ENCODE measurements around the gene CPTP.
"Not testable (repeated sequence)": the region's sequence is repeated elsewhere in the genome, so short reads cannot be mapped to it uniquely, and the experiment has no call there.

Gene CPTP

DNA sequence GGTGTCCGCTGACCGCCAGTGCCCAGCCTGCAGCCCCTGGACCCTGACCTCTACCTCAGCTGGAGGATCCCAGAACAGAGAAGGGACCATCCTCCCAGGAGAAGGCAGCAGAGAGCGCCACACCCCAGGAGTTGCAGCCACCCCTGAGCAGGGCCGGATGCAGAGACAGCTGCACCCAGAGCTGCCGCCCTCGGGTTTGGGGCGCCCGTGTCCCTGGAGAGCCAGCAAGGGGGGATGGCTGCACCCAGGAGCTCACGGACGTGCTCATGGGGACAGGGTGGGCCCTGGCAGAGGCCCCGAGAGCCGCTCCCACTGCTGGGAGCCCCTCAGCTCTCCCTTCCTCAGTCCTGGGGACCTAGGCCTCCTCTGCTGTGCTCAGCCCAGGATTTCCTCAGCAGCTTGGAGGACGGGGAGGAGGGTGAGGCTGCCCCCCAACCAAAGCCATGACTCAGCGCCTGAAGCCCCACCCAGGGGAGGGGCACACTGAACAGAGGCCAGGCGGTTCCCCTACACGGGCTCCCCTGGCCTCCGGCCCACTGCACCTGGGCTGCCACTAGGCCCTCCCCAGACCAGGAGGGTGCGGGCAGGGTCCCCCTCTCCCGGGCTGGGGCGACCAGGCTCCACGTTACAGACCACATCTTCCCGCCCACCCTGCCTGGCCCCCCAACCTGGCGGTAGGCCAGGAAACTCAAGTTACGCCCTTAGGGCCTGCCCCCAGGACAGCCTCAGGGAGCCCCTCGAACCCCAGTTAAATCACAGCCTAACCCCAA is 19.1 kb upstream of the CPTP start:
- peak; percentile 39 to 50 for DNase-seq (ENCODE audit: low read depth in 1 of 2, low spot score in 1 of 2)

DNA sequence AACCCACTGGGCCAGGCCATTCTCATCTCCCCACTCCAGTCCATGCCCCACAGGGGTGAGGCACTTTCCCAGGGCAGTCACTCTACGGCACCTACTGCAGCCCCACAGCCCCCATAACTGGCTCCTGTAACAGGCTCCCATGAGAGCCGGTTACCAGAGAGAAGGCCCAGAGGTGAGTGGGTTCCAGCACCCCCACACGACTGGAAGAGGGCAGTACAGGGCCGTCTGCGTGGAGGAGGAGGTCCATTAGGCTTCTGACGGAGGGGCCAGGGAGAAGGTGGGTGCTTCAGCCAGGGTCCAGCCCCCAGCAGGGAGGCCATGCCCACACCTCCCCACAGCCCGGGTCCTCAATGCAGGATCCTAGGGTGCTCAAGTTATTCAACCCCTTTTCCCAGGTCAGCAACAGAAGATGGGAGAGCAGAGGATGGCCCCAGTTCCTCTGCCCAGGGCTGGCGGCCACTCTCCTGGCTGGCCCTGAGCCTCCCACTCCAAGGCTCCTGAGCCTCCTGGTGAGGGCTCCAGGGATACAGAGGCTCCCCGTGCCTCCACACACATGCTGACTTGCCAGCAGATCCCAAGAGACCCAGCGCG is 18.4 kb upstream of the CPTP start:
- DNase-seq (ENCODE audit: low read depth in 1 of 2, low spot score in 1 of 2), result no peak

DNA sequence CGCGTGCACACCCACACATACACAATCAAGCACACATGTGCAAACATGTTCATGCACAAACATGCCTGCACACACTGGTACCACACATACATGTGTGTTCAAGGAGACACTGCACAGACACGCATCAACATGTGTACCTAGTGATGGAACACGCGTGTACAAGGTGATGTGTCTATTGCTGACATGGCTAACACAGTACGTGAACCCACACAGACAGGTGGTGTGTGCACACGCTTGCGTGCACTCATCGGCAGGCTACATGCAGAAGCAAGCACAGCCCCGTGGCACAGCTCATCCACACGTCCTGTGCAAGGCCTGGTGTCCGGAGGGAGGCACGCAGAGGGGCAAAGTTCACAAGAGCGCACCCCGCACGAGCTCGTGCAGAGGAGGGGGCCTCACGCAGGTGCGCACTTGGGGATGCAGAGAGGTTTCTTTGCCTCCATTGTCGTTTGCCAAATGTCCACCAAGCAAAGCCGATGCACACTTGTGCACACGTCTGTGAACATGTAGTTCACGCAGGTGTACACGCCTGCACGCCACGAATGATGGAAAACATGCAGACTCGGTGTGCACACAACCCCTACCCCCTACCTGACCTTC is 17.8 kb upstream of the CPTP start:
- no peak for DNase-seq (ENCODE audit: low read depth in 1 of 2, low spot score in 1 of 2)

DNA sequence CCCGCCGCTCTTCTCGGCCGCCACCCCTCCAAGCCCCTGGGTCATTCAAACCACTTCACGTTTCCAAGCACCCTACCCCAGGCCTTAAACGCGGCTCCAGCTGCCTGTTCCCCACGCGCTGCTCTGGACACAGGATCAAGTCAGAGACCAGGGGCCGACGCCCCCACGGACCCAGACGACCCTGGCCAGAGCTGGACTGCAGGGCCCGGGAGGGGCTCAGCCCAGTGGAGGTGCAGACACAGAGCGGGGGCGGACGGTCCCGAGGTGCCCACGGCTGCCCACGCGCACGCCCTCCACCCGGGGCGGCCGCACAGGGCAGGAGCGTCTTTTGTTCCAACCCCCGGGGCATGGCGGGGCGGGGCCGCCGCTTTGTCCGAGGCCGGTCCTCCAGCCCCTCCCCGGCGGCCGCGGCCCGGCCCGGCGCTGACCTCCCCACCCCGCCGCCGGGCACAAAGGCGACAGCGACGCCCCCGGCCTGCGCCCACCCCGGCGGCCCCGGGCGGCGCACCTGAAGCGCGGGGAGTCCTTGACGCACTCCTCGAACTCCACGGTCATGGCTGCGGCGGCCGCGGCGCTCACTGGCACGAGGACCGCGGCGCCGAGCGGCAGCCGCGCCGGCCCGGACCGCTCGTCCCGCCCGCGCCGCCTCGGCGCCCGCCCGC is 17.2 kb upstream of the CPTP start:
- DNase-seq (ENCODE audit: low read depth in 1 of 2, low spot score in 1 of 2), result no peak

DNA sequence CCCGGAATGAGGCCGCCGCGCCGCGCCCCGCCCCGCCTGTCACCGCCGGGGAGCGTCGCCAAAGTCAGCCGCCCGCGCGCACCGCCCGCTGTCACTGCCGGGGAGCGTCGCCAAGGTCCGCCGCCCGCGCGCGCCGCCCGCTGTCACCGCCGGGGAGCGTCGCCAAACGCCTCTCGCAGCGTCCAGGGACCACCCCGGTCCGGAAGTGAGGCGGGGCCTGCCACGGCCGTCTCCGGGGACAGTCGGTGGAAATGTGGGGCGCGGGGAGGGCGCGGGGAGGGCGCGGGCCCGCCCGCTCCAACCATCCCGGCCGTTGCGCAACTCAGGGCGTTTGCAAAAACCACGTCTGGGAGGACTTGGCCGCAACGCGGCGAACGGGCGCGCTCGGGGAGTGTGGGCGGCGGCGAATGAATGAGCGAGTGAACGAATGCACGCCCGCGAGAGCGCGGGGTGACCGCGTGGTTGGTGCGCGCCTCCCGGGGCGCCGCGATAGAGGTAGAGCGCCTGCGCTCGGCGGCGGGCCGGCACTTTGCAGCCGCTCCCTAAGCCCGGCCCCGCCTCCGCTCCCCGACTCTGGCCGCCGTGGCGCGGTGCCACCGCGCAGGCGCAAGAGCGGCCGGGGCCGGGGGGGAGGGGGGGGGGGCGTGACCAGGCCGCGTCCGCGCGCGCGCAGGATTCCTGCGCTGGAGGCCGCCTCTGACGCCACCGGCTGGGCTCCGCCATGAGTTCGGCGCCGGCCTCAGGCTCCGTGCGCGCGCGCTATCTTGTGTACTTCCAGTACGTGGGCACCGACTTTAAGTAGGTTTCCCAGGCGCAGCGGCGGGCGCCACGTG is 16.5 kb upstream of the CPTP start, which contains the start of the genes ACAP3 and PUSL1:
Gene ACAP3 (minus strand): TSS at position 8 of the 833 bp plus-strand sequence. CDS start 115 bp downstream, outside the sequence.
Gene PUSL1 (plus strand): TSS at position 675 of the 833 bp plus-strand sequence. CDS start 47 bp downstream, at position 722.
- DNase-seq (ENCODE audit: low read depth in 1 of 2, low spot score in 1 of 2), result peak; percentile 71 to 83

DNA sequence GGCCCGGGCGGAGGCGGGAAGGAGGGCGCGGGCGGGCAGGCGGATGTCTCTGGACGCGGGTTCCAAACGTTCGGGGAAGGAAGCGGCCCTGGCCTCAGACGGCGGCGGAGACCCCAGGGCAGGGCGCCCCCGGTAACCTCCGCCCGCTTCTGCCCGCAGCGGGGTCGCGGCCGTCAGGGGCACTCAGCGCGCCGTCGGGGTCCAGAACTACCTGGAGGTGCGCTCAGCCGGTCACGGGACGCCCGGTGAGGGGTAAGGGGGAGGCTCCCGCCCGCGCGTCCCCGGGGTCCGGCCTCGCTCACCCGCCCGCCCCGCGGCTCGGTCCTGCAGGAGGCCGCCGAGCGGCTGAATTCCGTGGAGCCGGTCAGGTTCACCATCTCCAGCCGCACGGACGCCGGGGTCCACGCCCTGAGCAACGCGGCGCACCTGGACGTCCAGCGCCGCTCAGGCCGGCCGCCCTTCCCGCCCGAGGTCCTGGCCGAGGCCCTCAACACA is 15.8 kb upstream of the CPTP start:
- DNase-seq (ENCODE audit: low read depth in 1 of 2, low spot score in 1 of 2), result no peak

DNA sequence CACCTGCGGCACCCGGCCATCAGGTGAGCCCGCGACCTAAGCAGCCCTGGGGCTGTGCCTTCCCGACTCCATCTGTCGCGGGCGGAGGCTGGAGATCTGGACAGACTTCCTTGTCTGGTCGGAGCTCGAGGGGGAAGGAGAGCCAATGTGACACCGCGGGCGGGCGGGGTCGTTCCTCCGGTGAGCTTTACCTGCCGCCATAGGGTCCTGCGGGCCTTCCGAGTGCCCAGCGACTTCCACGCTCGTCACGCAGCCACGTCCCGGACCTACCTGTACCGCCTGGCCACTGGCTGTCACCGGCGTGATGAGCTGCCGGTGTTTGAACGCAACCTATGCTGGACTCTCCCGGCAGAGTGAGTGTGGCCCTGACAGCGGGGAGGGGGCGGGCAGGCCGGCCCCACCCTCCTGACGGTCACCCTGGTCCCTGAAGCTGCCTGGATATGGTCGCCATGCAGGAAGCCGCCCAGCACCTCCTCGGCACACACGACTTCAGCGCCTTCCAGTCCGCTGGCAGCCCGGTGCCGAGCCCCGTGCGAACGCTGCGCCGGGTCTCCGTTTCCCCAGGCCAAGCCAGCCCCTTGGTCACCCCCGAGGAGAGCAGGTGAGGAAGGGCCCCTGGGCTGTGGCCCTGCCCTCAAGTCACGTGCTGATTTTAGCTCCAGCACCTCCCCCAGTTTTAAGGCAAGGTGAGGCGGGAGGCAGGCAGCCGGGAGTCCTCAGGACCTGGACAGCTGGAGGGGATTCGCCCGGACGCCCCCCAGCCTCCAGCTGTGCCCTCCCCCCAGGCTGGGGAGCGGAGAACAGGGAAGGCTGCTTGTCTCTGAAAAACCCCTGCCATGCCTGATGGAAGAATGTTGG is 15.1 kb upstream of the CPTP start:
- no peak for DNase-seq (ENCODE audit: low read depth in 1 of 2, low spot score in 1 of 2)

DNA sequence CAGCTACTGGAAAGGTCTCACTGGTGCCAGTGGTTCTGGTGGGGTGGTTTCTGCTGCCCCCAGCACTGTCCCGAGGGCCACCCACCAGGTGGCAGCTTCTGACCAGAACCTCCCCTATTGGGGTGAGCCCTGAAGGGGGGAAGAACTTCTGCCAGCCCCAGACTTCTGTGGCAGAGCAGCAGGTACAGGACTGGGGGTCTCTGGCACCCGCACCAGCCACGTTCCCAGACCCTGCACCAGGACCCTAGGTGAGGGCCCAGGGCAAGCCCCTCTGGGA is 14.6 kb upstream of the CPTP start:
- no peak for DNase-seq (ENCODE audit: low read depth in 1 of 2, low spot score in 1 of 2)

DNA sequence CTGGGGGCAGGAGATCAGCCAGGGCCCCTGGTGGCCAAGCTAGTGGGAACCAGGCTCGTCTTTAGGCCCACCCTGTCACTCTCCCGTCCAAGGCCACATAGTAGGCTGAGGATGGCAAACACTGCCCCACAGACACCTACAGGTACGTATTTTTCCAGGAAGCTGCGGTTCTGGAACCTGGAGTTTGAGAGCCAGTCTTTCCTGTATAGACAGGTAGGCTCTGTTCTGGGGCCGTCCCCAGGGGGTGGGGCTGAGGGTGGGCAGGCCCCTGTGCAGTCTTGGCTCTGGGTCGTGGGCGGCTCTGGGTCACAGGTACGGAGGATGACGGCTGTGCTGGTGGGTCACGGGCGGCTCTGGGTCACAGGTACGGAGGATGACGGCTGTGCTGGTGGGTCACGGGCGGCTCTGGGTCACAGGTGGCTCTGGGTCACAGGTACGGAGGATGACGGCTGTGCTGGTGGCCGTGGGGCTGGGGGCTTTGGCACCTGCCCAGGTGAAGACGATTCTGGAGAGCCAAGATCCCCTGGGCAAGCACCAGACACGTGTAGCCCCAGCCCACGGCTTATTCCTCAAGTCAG is 14.0 kb upstream of the CPTP start:
- no peak for DNase-seq (ENCODE audit: low read depth in 1 of 2, low spot score in 1 of 2)

DNA sequence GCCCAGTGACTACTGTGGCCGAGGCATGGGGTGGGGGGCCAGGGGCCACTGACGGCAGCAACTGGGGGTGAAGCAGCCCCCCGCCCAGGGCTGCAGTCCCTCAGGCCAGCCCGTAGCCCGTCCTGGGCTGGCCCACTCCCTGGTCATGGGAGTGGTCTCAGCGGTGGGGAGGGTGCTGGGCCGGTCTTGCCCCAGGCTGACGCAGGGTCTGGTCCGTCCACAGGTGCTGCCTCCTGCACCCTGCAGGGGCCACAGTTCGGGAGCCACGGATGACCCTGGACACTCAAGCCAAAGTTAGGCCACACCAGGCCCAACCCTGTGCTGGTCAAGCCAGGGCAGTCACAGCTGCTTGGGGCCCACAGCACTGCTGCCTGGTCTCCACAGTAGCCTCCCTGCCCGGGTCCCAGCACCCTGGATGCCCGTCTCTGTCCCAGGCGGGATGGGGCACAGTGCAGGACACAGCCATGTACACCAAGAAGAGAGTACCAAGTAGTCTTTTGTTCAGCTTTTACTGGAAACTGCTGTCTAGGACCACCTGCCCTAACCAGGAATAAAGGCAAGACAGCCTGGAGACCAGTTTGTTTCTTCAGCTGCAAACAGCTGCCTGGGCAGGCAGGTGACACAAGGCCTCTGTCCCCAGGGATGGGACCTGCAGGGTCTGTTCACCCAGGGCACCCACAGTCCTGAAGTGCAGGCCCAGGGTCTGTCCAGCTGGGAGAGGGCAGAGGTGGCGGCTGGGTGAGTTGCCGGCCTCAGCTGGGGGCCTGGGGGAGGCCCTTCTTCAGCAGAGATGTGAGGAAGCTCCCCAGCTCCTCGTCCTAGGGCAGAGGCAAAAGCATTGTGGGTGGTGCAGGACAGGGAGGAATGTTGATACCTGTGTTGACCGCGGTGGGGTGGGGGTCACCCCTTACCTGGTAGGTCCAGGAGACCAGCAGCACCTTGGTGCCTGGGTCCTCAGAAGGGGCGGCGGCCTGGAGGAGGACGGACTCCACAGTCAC is 13.2 kb upstream of the CPTP start:
- DNase-seq (ENCODE audit: low read depth in 1 of 2, low spot score in 1 of 2), result no peak

DNA sequence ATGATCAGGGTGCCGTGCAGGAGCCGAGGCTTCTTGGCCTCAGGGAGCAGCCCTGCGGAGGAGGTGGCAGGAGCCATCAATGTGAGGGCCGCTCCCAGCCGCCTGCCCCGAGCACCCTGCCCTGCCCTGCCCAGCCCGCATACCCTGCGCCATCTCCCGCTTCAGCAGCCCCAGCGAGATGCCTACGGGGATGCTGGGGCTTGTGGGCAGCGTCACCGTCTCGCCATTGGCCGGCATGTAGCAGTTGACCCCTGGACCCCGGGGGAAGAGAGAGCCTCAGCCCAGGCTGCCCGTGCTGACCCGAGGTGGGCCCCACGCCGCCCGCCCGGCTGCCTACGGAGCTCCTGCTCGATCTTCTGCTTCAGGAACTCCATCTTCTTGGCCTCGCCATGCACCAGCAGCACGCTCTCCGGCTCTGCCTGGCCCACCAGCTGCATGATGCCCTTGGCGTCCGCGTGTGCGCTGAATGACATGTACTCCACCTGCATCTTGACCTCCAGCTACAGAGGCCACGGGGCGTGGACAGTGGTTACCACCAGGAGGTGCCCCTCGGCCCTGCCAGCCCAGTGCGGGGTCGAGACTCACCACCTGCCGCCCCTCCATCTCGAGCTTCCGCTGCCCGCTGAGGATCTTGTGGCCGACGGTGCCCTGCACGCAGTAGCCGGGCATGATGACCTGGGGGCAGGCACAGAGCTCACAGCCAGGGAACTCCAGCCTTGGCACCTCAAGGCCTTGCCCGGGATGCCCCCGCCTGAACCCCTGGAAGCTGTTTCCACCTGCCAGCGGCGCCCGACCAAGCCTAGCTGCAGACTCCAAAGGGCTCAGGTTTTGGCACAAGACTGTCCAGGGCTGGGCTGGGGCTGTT is 11.9 kb upstream of the CPTP start:
- no peak for DNase-seq (ENCODE audit: low read depth in 1 of 2, low spot score in 1 of 2)

DNA sequence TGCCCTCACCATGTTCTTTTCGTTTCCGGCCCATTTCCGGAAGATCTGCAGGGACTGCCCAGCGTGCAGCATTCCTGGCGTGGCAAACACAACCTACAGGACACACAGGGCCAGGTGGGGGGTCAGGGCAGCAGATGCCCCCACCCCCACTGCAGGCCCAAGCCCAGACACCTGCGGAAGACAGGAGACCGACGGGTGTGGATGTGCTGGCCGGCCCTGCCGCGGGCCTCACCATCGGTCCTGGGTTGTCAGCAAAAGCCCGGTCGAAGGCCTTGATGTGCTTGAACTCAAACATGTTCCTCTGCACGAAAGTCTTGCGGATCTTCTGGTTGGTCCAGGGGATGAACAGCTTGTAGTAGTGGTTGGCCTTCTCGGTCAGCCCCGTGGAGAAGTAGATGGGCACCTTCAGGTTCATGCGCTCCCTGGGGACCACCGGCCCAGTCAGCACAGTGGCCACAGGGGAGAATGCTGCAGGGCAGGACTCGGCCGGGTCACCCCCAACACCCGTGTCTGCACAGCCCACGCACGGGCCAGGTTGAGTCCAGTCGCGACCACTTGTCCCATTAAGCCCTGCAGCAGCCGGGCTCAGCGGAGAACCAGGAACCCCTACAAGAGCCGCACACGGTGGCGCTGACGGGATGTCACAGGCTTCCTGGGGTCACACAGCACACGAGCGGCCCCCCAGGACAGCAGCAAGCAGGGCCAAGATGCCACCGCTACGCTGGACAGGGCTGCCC is 10.9 kb upstream of the CPTP start:
- no peak for DNase-seq (ENCODE audit: low read depth in 1 of 2, low spot score in 1 of 2)

DNA sequence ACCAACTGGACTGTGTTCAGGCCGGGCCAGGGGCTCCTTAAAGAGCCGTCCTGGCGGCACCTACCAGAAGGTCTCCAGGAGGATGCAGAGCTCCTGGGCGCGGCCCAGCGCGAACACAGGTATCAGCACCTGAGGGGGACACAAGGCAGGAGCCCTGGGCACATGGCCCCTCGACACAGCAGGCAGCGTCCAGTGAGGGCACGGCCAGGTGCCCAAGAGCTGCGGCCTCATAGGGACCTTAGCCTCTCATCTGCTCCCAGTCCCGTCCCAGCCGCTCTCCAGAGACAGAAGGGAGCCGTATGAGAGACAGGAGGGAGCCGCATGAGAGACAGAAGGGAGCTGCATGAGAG is 10.4 kb upstream of the CPTP start:
- DNase-seq (ENCODE audit: low read depth in 1 of 2, low spot score in 1 of 2), result no peak

DNA sequence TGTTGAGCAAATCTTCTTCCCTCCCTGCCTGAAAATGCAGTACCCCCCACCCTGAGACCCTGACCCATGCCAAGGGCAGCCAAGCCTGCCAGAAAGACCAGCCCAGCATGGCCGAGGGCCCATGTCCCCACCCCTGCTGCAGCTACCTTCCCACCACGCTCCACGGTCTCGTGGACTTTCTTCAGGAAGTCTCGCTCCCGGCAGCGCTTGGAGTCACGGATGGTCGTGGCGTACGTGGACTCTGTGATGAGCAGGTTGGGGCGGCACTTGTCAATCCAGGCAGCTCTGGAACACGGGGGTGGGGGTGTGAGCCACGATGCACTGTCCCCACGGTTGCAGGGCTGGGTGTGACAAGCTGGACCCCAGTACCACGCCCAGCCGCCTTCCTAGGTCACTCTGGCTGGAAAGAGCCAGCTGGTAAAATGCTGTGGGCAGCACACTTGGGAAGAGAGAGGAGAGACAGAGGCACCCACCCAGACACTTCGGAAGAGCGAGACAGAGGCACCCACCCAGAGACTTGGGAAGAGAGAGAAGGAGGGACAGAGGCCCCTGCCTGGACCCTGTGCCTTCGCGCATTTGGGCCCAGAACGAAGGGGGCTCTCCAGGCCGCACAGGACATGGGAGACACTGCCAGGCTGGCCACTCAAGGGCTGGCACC is 9.8 kb upstream of the CPTP start:
- no peak for DNase-seq (ENCODE audit: low read depth in 1 of 2, low spot score in 1 of 2)

DNA sequence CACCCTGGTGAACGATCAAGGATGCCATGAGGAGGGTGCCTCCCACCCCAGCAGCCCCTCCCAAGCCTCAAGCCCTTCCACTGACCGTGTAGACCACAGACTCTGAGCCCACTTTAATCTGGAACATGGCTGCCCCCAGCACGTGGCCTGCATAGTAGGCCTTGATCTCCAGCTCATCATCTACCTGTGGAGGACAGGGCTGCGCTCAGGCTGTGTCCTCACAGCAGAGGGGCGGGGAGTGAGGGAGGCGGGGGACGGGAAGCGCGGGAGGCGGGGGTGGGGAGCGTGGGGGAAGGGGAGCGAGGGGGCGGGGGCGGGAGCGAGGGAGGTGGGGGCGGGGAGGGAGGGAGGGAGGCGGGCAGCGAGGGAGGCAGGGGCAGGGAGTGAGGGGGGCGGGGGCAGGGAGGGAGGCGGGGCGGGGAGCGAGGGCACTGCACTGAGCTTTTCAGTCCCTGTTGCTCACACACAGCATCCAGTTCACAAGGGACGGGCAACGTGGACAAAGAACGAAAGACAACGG is 9.1 kb upstream of the CPTP start:
- DNase-seq (ENCODE audit: low read depth in 1 of 2, low spot score in 1 of 2), result no peak

DNA sequence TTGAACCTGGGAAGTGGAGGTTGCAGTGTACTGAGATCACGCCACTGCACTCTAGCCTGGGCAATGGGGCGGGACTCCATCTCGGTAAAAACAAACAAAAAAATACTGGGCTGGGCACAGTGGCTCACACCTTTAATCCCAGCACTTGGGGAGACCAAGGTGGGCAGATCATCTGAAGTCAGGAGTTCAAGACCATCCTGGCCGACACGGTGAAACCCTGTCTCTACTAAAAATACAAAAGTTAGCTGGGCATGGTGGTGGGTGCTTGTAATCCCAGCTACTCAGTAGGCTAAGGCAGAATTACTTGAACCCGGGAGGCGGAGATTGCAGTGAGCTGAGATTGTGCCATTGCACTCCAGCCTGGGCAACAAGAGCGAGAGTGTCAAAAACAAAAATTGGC is 8.4 kb upstream of the CPTP start:
- not testable (repeated sequence) for DNase-seq (ENCODE audit: low read depth in 1 of 2, low spot score in 1 of 2)

All from activated T-helper 1 cell treated with anti-CD3 and anti-CD28 coated beads, Interleukin-2, amount 50 U/mL, for 16 hours (primary cell).